HepG2 (cell line): ENCODE data around the gene ZFYVE21. TPM values are rescaled to one million over a fixed set of nuclear protein-coding genes. Genes with fewer than 3 reads are reported as not detected.
A peak's percentile ranks its signal among the peaks of the same experiment; 100 is the strongest.

ENCODE experiments used
- CREB3 ChIP-seq: sonication (generic); formaldehyde crosslinking; IDR thresholded peaks from 2 replicates; pipeline ENCODE4 v1.5.0; 2020; ENCODE audit warnings: missing genetic modification reagents
- GABPB1 ChIP-seq: IDR thresholded peaks from 2 replicates; pipeline ENCODE4 v1.6.1; 2016; ENCODE audit warnings: mild to moderate bottlenecking, missing genetic modification reagents, moderate library complexity, missing compliant biosample characterization
- MAZ ChIP-seq, 2 experiments: sonication (generic) in 1 of 2; formaldehyde crosslinking in 1 of 2; IDR thresholded peaks; 2 replicates each; pipeline versions ENCODE4 v1.5.0 to v1.6.1; 2012 to 2020; ENCODE audit warnings: low read depth in 2 of 2, mild to moderate bottlenecking in 2 of 2, borderline replicate concordance in 1 of 2, improper control_type of control experiment in 1 of 2, low read length in 1 of 2, missing genetic modification reagents in 1 of 2, moderate library complexity in 1 of 2
- MEIS1 ChIP-seq: sonication (generic); formaldehyde crosslinking; IDR thresholded peaks from 2 replicates; pipeline ENCODE4 v1.9.0; 2021; ENCODE audit warnings: mild to moderate bottlenecking, missing genetic modification reagents, moderate library complexity, borderline replicate concordance
- MIER2 ChIP-seq: IDR thresholded peaks from 2 replicates; pipeline ENCODE4 v1.6.1; 2016; ENCODE audit warnings: missing biosample characterization, missing genetic modification reagents
- MXD1 ChIP-seq: sonication (generic); formaldehyde crosslinking; IDR thresholded peaks from 2 replicates; pipeline ENCODE4 v1.4.0; 2020; ENCODE audit warnings: mild to moderate bottlenecking, missing genetic modification reagents
- PHF8 ChIP-seq: sonication (generic); formaldehyde crosslinking; IDR thresholded peaks from 2 replicates; pipeline ENCODE4 v1.5.0; 2020; ENCODE audit warnings: missing genetic modification reagents
- POLR2A ChIP-seq, 2 experiments: IDR thresholded peaks; 2 replicates each; pipeline ENCODE4 v1.6.1; 2011; ENCODE audit warnings: low read depth in 2 of 2, low read length in 2 of 2, mild to moderate bottlenecking in 1 of 2, moderate library complexity in 1 of 2; ENCODE audit not compliant: insufficient read depth in 1 of 2
- SIN3A ChIP-seq: IDR thresholded peaks from 2 replicates; pipeline ENCODE4 v1.6.1; 2011; ENCODE audit warnings: low read depth, mild to moderate bottlenecking, control low read depth, low read length, borderline replicate concordance
- SMC3 ChIP-seq: IDR thresholded peaks from 2 replicates; pipeline ENCODE4 v1.6.1; 2011; ENCODE audit warnings: low read length, improper control_type of control experiment
- SRY ChIP-seq: sonication (generic); formaldehyde crosslinking; IDR thresholded peaks from 2 replicates; pipeline ENCODE4 v1.8.0; 2022; ENCODE audit warnings: mild to moderate bottlenecking, missing genetic modification reagents
- TFE3 ChIP-seq: IDR thresholded peaks from 2 replicates; pipeline ENCODE4 v1.6.1; 2016
- TSC22D2 ChIP-seq: sonication (generic); formaldehyde crosslinking; IDR thresholded peaks from 2 replicates; pipeline ENCODE4 v1.5.1; 2020; ENCODE audit warnings: missing genetic modification reagents, mild to moderate bottlenecking, borderline replicate concordance
- ZNF124 ChIP-seq: sonication (generic); formaldehyde crosslinking; IDR thresholded peaks from 2 replicates; pipeline ENCODE4 v1.4.0; 2020; ENCODE audit warnings: missing genetic modification reagents
- ZNF367 ChIP-seq: sonication (generic); formaldehyde crosslinking; IDR thresholded peaks from 2 replicates; pipeline ENCODE4 v1.4.0; 2020; ENCODE audit warnings: missing genetic modification reagents, borderline replicate concordance
- ZNF564 ChIP-seq: sonication (generic); formaldehyde crosslinking; IDR thresholded peaks from 2 replicates; pipeline ENCODE4 v1.8.1; 2023; ENCODE audit warnings: mild to moderate bottlenecking, missing genetic modification reagents
- ZNF609 ChIP-seq: sonication (generic); formaldehyde crosslinking; IDR thresholded peaks from 2 replicates; pipeline ENCODE4 v1.4.0; 2020; ENCODE audit warnings: mild to moderate bottlenecking, missing genetic modification reagents, borderline replicate concordance
- ZNF777 ChIP-seq: sonication (generic); formaldehyde crosslinking; IDR thresholded peaks from 2 replicates; pipeline ENCODE4 v1.4.0; 2020; ENCODE audit warnings: missing genetic modification reagents
- ZNF83 ChIP-seq: sonication (generic); formaldehyde crosslinking; IDR thresholded peaks from 2 replicates; pipeline ENCODE4 v1.4.0; 2020; ENCODE audit warnings: missing genetic modification reagents, mild to moderate bottlenecking, borderline replicate concordance
- polyA plus RNA-seq, 8 experiments: library from polyadenylated mRNA; depleted of rRNA in 3 of 8; stranded (reverse) in 7 of 8; unstranded in 1 of 8; fragments of >200 nt; fragmentation: Illumina TruSeq in 4 of 8; extraction: Trizol in 4 of 8; gene quantifications; 2 replicates each; pipeline versions ENCODE4 v1.2.1 to v1.2.3, GENCODE V29; 2011 to 2016; ENCODE audit warnings: low read depth in 4 of 8, missing spikeins in 1 of 8, mixed read lengths in 1 of 8; ENCODE audit not compliant: insufficient read depth in 1 of 8
- total RNA-seq, 5 experiments: library from RNA; depleted of rRNA; stranded (reverse); fragments of >200 nt; fragmentation: Illumina TruSeq; extraction: Trizol; gene quantifications; 2 replicates each; pipeline ENCODE4 v1.2.3, GENCODE V29; 2016; ENCODE audit warnings: low read depth in 1 of 5

ZFYVE21 gene
- total and polyA plus RNA-seq, 2 of the 13 experiments (the other 11 are each of a cell fraction or from before 2014, with no cell fraction given) = 34.3 to 34.4 TPM

GRCh38 chr14:103716091-103716801 is 636 bp downstream of the ZFYVE21 start (continued):
- TF ChIP-seq ZNF83 (no peak), ZNF564 (CRISPR knock-in tag) (no peak), ZNF609 (CRISPR knock-in tag) (no peak), ZNF777 (CRISPR knock-in tag) (peak; percentile 19; the same call in 1 of the 2 replicates), MAZ (IDR thresholded peaks at IDR 0.05; ENCODE audit: borderline replicate concordance, low read depth, low read length) (no peak), MAZ (CRISPR knock-in tag; IDR thresholded peaks at IDR 0.05; ENCODE audit: low read depth) (no peak), PHF8 (CRISPR knock-in tag) (peak; percentile 3), SIN3A (peak; percentile 16; the same call in 1 of the 2 replicates), TFE3 (no peak), GABPB1 (CRISPR knock-in tag) (peak; percentile 38; the same call in 1 of the 2 replicates), ZNF124 (CRISPR knock-in tag) (no peak), MEIS1 (CRISPR knock-in tag) (0 out of 2 replicates have a peak, but pooled peaks have one; percentile 16), CREB3 (CRISPR knock-in tag) (no peak), POLR2A (IDR thresholded peaks at IDR 0.05; ENCODE audit: insufficient read depth in 1 of 2, low read depth in 2 of 2, low read length in 2 of 2) (no peak), ZNF367 (CRISPR knock-in tag) (no peak), MIER2 (CRISPR knock-in tag) (no peak), MXD1 (peak; percentile 35; the same call in 1 of the 2 replicates), TSC22D2 (CRISPR knock-in tag) (no peak), SMC3 (no peak), SRY (CRISPR knock-in tag) (0 out of 2 replicates have a peak, but pooled peaks have one; percentile 38)
